Epithelial cell of esophagus (primary cell): ENCODE data around the gene PLEKHA6.

Source experiments
- DNase-seq: peaks from one replicate; pipeline ENCODE4 v3.0.0; 2010; ENCODE audit warnings: low read depth
- H3K4me3 ChIP-seq: 2 replicates; pipeline ENCODE4 v1.5.1; 2011; ENCODE audit warnings: mild to moderate bottlenecking, low read length, control low read depth
- CTCF ChIP-seq: IDR thresholded peaks from 2 replicates; pipeline ENCODE4 v1.5.1; 2011; ENCODE audit warnings: low read depth, mild to moderate bottlenecking, low read length, control low read depth, inconsistent platforms; ENCODE audit not compliant: insufficient read depth; ENCODE audit errors: missing control alignments

The PLEKHA6 gene

GRCh38 chr1:204362984-204363334, 3.2 kb upstream of the PLEKHA6 start:
- H3K4me3 ChIP-seq = no peak overlapping the region
- DNase-seq = no peak
- TF ChIP-seq CTCF = no peak

GRCh38 chr1:204361781-204362180, 2.1 kb upstream of the PLEKHA6 start:
- DNase-seq = no peak
- TF ChIP-seq CTCF = no peak
- H3K4me3 ChIP-seq = no peak overlapping the region

- no peak overlapping the region for H3K4me3 ChIP-seq
- no peak for DNase-seq
- no peak for TF ChIP-seq CTCF
Measured at GRCh38 chr1:204361341-204361771, 1.6 kb upstream of the PLEKHA6 start.

GRCh38 chr1:204360314-204360713, 585 bp upstream of the PLEKHA6 start:
- no peak for TF ChIP-seq CTCF
- no peak overlapping the region for H3K4me3 ChIP-seq
- DNase-seq = no peak

- H3K4me3 ChIP-seq = no peak overlapping the region
- no peak for TF ChIP-seq CTCF
- no peak for DNase-seq
Measured at GRCh38 chr1:204359131-204359473, 627 bp downstream of the PLEKHA6 start.

GRCh38 chr1:204358605-204359004, 1.1 kb downstream of the PLEKHA6 start:
- DNase-seq = no peak
- TF ChIP-seq CTCF = no peak

GRCh38 chr1:204357551-204358490, 1.9 kb downstream of the PLEKHA6 start:
- no peak for TF ChIP-seq CTCF
- DNase-seq = no peak
- H3K4me3 ChIP-seq = no peak overlapping the region

More at GRCh38 chr1:204358605-204359004, 1.1 kb downstream of the PLEKHA6 start:
- H3K4me3 ChIP-seq = no peak overlapping the region
